B cell (primary cell): ENCODE measurements around the gene GMPPA.

Source experiments
- CTCF ChIP-seq: fragments of 200-600 bp; IDR thresholded peaks from one replicate; pipeline ENCODE4 v1.8.0; 2022; ENCODE audit warnings: antibody characterized with exemption, mild to moderate bottlenecking
- EZH2 ChIP-seq: IDR thresholded peaks from 2 replicates; pipeline ENCODE4 v1.6.1; 2012; ENCODE audit warnings: borderline replicate concordance, low read depth, mild to moderate bottlenecking, moderate library complexity, low read length; ENCODE audit not compliant: insufficient read depth, poor library complexity, severe bottlenecking

GRCh38 chr2:219471476-219472371 is 27.0 kb upstream of the GMPPA start:
- TF ChIP-seq CTCF (no peak), EZH2 (no peak)
